Measurements from ENCODE around the gene IL11RA. TPM values are rescaled to one million over a fixed set of nuclear protein-coding genes. Genes with fewer than 3 reads are reported as not detected.
A peak's percentile ranks its signal among the peaks of the same experiment; 100 is the strongest.

Gene IL11RA
- total and polyA plus RNA-seq, 10 of the 15 experiments (the other 5 are each of a cell fraction or from before 2014, with no cell fraction given): 0.32 to 5.8 (median 2.2) TPM

DNA sequence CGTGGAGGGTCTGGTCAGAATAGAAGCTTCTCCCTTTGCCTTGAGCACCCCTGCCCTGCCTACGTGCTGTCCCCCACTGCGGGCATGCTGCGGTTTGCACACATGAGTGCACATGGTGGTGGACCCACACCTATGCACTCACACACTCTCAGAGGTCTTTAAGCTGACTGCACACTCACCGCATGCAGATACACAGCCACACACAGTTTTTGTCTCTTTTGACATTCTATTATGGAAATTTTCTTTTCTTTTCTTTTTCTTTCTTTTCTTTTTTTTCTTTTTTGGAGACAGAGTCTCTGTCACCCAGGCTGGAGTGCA is 22.5 kb upstream of the IL11RA start:
- Histone ChIP-seq H3K4me3 (peak overlapping the region; percentile 32; the same call in 1 of the 2 replicates), H3K4me2 (ENCODE audit: control insufficient read depth, insufficient read depth) (peak overlapping the region; percentile 71), H2AFZ (ENCODE audit: control insufficient read depth, low read depth, low read length) (no peak overlapping the region), H3K4me1 (ENCODE audit: control insufficient read depth, insufficient read depth, low read length) (peaks cover 4% of the 10 kb centered on the region; the same call in 1 of the 2 replicates), H3K9ac (ENCODE audit: control insufficient read depth, insufficient read depth, low read length) (no peak overlapping the region), H3K27me3 (replicated peaks in 1 of 2; ENCODE audit: control insufficient read depth in 2 of 2, insufficient read depth in 2 of 2, low read length in 1 of 2) (peaks cover 14 to 19% of the 10 kb centered on the region in 2 experiments), H3K79me2 (ENCODE audit: control insufficient read depth, insufficient read depth, low read length) (no peaks in the 10 kb centered on the region), H3K36me3 (ENCODE audit: control insufficient read depth in 2 of 2, insufficient read depth in 2 of 2, low read length in 1 of 2) (no peaks in the 10 kb centered on the region; a peak in 2 of 4 replicates), H3K9me3 (replicated peaks; ENCODE audit: control insufficient read depth, insufficient read depth, low read length) (no peaks in the 10 kb centered on the region), H4K20me1 (ENCODE audit: control insufficient read depth, insufficient read depth) (no peaks in the 10 kb centered on the region; the same call in none of the 2 replicates), H3K27ac (ENCODE audit: control insufficient read depth, insufficient read depth) (no peak overlapping the region)
- WGBS (ENCODE audit: insufficient coverage, insufficient replicate concordance, low lambda C conversion rate, missing lambda C conversion rate): 2% methylated on average over 5 of the region's 5 CpGs
- no peak for FAIRE-seq
- BruUV-seq (replicated peaks): no TSS peak
- in situ Hi-C loops (cut with MboI) (no loop called here), intact Hi-C loops (cut with micrococcal nuclease; ENCODE audit: unreplicated experiment) (no loop called here)
- ChIA-PET RAD21 (ENCODE audit: unreplicated experiment) (no interaction called here), CTCF (interaction anchor here (1.2 kb wide), 1 partner anchor 16 kb away, joined by 3 read pairs; no protein-coding TSS in a partner anchor), SMC1A (ENCODE audit: uncharacterized antibody, unreplicated experiment) (no interaction called here), POLR2A (interaction anchor here (1.5 kb wide), 1 partner anchor 8 kb away, joined by 4 read pairs; the partner anchor contains the start of gene SIGMAR1)
- ATAC-seq: no peak
- DNase-seq (ENCODE audit: low read depth, low spot score): no peak
- no peak for TF ChIP-seq SRF (IDR thresholded peaks at IDR 0.05; ENCODE audit: low read depth in 2 of 2, low read length in 2 of 2)
- TF ChIP-seq SUZ12 (IDR thresholded peaks at IDR 0.05; ENCODE audit: unreplicated experiment): no peak
- TF ChIP-seq ZNF207 (IDR thresholded peaks at IDR 0.05; ENCODE audit: borderline replicate concordance): no peak
- no peak for TF ChIP-seq EP300 (IDR thresholded peaks at IDR 0.05; ENCODE audit: borderline replicate concordance in 1 of 2, control insufficient read depth in 1 of 2, low read depth in 2 of 2, low read length in 2 of 2)
- TF ChIP-seq, protein P1, sequence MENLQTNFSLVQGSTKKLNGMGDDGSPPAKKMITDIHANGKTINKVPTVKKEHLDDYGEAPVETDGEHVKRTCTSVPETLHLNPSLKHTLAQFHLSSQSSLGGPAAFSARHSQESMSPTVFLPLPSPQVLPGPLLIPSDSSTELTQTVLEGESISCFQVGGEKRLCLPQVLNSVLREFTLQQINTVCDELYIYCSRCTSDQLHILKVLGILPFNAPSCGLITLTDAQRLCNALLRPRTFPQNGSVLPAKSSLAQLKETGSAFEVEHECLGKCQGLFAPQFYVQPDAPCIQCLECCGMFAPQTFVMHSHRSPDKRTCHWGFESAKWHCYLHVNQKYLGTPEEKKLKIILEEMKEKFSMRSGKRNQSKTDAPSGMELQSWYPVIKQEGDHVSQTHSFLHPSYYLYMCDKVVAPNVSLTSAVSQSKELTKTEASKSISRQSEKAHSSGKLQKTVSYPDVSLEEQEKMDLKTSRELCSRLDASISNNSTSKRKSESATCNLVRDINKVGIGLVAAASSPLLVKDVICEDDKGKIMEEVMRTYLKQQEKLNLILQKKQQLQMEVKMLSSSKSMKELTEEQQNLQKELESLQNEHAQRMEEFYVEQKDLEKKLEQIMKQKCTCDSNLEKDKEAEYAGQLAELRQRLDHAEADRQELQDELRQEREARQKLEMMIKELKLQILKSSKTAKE (IDR thresholded peaks at IDR 0.05; ENCODE audit: low read depth, poor library complexity, severe bottlenecking): no peak
- no peak for TF ChIP-seq SMARCA5 (IDR thresholded peaks at IDR 0.05)
- no peak for TF ChIP-seq PML (IDR thresholded peaks at IDR 0.05; ENCODE audit: low read length)
- no peak for TF ChIP-seq HDAC6 (IDR thresholded peaks at IDR 0.05; ENCODE audit: unreplicated experiment)
- no peak for TF ChIP-seq SUPT20H (IDR thresholded peaks at IDR 0.05; ENCODE audit: borderline replicate concordance, control insufficient read depth, low read depth, low read length)
- TF ChIP-seq, protein P2, sequence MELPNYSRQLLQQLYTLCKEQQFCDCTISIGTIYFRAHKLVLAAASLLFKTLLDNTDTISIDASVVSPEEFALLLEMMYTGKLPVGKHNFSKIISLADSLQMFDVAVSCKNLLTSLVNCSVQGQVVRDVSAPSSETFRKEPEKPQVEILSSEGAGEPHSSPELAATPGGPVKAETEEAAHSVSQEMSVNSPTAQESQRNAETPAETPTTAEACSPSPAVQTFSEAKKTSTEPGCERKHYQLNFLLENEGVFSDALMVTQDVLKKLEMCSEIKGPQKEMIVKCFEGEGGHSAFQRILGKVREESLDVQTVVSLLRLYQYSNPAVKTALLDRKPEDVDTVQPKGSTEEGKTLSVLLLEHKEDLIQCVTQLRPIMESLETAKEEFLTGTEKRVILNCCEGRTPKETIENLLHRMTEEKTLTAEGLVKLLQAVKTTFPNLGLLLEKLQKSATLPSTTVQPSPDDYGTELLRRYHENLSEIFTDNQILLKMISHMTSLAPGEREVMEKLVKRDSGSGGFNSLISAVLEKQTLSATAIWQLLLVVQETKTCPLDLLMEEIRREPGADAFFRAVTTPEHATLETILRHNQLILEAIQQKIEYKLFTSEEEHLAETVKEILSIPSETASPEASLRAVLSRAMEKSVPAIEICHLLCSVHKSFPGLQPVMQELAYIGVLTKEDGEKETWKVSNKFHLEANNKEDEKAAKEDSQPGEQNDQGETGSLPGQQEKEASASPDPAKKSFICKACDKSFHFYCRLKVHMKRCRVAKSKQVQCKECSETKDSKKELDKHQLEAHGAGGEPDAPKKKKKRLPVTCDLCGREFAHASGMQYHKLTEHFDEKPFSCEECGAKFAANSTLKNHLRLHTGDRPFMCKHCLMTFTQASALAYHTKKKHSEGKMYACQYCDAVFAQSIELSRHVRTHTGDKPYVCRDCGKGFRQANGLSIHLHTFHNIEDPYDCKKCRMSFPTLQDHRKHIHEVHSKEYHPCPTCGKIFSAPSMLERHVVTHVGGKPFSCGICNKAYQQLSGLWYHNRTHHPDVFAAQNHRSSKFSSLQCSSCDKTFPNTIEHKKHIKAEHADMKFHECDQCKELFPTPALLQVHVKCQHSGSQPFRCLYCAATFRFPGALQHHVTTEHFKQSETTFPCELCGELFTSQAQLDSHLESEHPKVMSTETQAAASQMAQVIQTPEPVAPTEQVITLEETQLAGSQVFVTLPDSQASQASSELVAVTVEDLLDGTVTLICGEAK (IDR thresholded peaks at IDR 0.05; ENCODE audit: borderline replicate concordance): no peak
- TF ChIP-seq ASH2L (IDR thresholded peaks at IDR 0.05; ENCODE audit: borderline replicate concordance, low read depth): no peak
- TF ChIP-seq MYC (IDR thresholded peaks at IDR 0.05; ENCODE audit: insufficient read depth, insufficient read length, insufficient replicate concordance, low read length, severe bottlenecking): no peak
- TF ChIP-seq NFYA (IDR thresholded peaks at IDR 0.05; ENCODE audit: borderline replicate concordance, low read depth, low read length): no peak
- no peak for TF ChIP-seq FOXM1 (IDR thresholded peaks at IDR 0.05; ENCODE audit: low read depth, low read length)
- no peak for TF ChIP-seq ZZZ3 (IDR thresholded peaks at IDR 0.05; ENCODE audit: control insufficient read depth, insufficient read length, low read depth)
- no peak for TF ChIP-seq MEF2A (IDR thresholded peaks at IDR 0.05; ENCODE audit: insufficient read depth, low read depth, low read length)
- no peak for TF ChIP-seq KLF5 (IDR thresholded peaks at IDR 0.05; ENCODE audit: partially characterized antibody)
